Trophoblast cell (in vitro differentiated cells and primary cell): ENCODE data around the gene ITGA6.

Source experiments
- DNase-seq, 2 donors: peaks; one replicate each; pipeline ENCODE4 v3.0.0-alpha.2; 2016
- H2AFZ ChIP-seq: 2 replicates; pipeline ENCODE4 v1.6.1; 2013; ENCODE audit warnings: low read length, moderate library complexity, mild to moderate bottlenecking; ENCODE audit not compliant: insufficient read depth, poor library complexity
- H2AK5ac ChIP-seq: 2 replicates; pipeline ENCODE4 v1.6.1; 2013; ENCODE audit warnings: mild to moderate bottlenecking, low read length
- H2BK120ac ChIP-seq: 2 replicates; pipeline ENCODE4 v1.6.1; 2013; ENCODE audit warnings: low read length, mild to moderate bottlenecking, moderate library complexity; ENCODE audit not compliant: insufficient read depth, poor library complexity
- H2BK12ac ChIP-seq: 2 replicates; pipeline ENCODE4 v1.6.1; 2013; ENCODE audit warnings: mild to moderate bottlenecking, low read length, moderate library complexity
- H2BK5ac ChIP-seq: 2 replicates; pipeline ENCODE4 v1.6.1; 2013; ENCODE audit warnings: low read length, low read depth, moderate library complexity, mild to moderate bottlenecking; ENCODE audit not compliant: poor library complexity
- H3K14ac ChIP-seq: 2 replicates; pipeline ENCODE4 v1.6.1; 2013; ENCODE audit warnings: mild to moderate bottlenecking, low read length
- H3K18ac ChIP-seq: 2 replicates; pipeline ENCODE4 v1.6.1; 2013; ENCODE audit warnings: mild to moderate bottlenecking, low read length
- H3K23ac ChIP-seq: 2 replicates; pipeline ENCODE4 v1.6.1; 2013; ENCODE audit warnings: low read length
- H3K27ac ChIP-seq: 2 replicates; pipeline ENCODE4 v1.5.1; 2013; ENCODE audit warnings: low read depth, mild to moderate bottlenecking, inconsistent platforms, low read length, moderate library complexity
- H3K27me3 ChIP-seq: 2 replicates; pipeline ENCODE4 v1.6.1; 2013; ENCODE audit warnings: inconsistent platforms, mild to moderate bottlenecking, low read length, moderate library complexity; ENCODE audit not compliant: insufficient read depth
- H3K36me3 ChIP-seq, 2 experiments: 1 replicate in 1 of 2; 2 replicates in 1 of 2; pipeline ENCODE4 v1.6.1; 2013; ENCODE audit warnings: low read length in 2 of 2, mild to moderate bottlenecking in 2 of 2, moderate library complexity in 1 of 2; ENCODE audit not compliant: insufficient read depth in 2 of 2, control insufficient read depth in 1 of 2
- H3K4ac ChIP-seq: 2 replicates; pipeline ENCODE4 v1.6.1; 2013; ENCODE audit warnings: low read depth, mild to moderate bottlenecking, low read length, moderate library complexity
- H3K4me1 ChIP-seq, 2 experiments: 1 replicate in 1 of 2; 2 replicates in 1 of 2; pipeline ENCODE4 v1.6.1; 2013; ENCODE audit warnings: low read length in 2 of 2, mild to moderate bottlenecking in 2 of 2, moderate library complexity in 1 of 2; ENCODE audit not compliant: insufficient read depth in 2 of 2, control insufficient read depth in 1 of 2
- H3K4me2 ChIP-seq: 2 replicates; pipeline ENCODE4 v1.6.1; 2013; ENCODE audit warnings: inconsistent platforms, mild to moderate bottlenecking, low read length, moderate library complexity
- H3K4me3 ChIP-seq: 2 replicates; pipeline ENCODE4 v1.5.1; 2013; ENCODE audit warnings: mild to moderate bottlenecking, low read depth, low read length, inconsistent platforms
- H3K79me1 ChIP-seq: one replicate; pipeline ENCODE4 v1.6.1; 2013; ENCODE audit warnings: low read length
- H3K79me2 ChIP-seq: 2 replicates; pipeline ENCODE4 v1.6.1; 2013; ENCODE audit warnings: low read length, mild to moderate bottlenecking; ENCODE audit not compliant: control insufficient read depth, insufficient read depth, poor library complexity
- H3K9ac ChIP-seq: 2 replicates; pipeline ENCODE4 v1.6.1; 2013; ENCODE audit warnings: mild to moderate bottlenecking, low read length
- H3K9me3 ChIP-seq: 2 replicates; pipeline ENCODE4 v1.6.1; 2013; ENCODE audit warnings: low read depth, mild to moderate bottlenecking, control low read depth, inconsistent platforms, low read length; ENCODE audit not compliant: insufficient read depth
- H4K12ac ChIP-seq: 2 replicates; pipeline ENCODE4 v1.6.1; 2013; ENCODE audit warnings: low read depth, mild to moderate bottlenecking, low read length, moderate library complexity
- H4K8ac ChIP-seq: 2 replicates; pipeline ENCODE4 v1.6.1; 2013; ENCODE audit warnings: low read depth, mild to moderate bottlenecking, low read length, moderate library complexity
- H4K91ac ChIP-seq: one replicate; pipeline ENCODE4 v1.6.1; 2013; ENCODE audit warnings: low read depth, mild to moderate bottlenecking, low read length, moderate library complexity
- WGBS: extraction: QIAGEN DNeasy Blood & Tissue Kit; methylation state at CpG from one replicate; pipeline ENCODE4 v1.1.7; 2013; ENCODE audit warnings: missing lambda C conversion rate; ENCODE audit not compliant: insufficient read length, insufficient coverage; ENCODE audit errors: extremely low coverage; 5-methylcytosine and 5-hydroxymethylcytosine counted together

Gene ITGA6

GRCh38 chr2:172398440-172398839 is 28.9 kb upstream of the ITGA6 start:
- Histone ChIP-seq H3K79me1 (no peaks in the 10 kb centered on the region), H3K9me3 (no peaks in the 10 kb centered on the region), H3K4me3 (no peak overlapping the region), H3K27ac (no peak overlapping the region), H3K4me1 (peaks cover 0 to 4% of the 10 kb centered on the region in 2 experiments), H2AFZ (no peak overlapping the region), H3K36me3 (no peaks in the 10 kb centered on the region), H3K4ac (no peak overlapping the region), H2BK120ac (no peak overlapping the region), H3K27me3 (no peaks in the 10 kb centered on the region), H4K91ac (no peak overlapping the region), H3K23ac (no peak overlapping the region), H4K8ac (no peak overlapping the region), H2BK5ac (no peak overlapping the region), H3K18ac (no peak overlapping the region), H3K4me2 (no peak overlapping the region), H3K14ac (no peak overlapping the region), H2BK12ac (no peak overlapping the region), H2AK5ac (no peak overlapping the region), H3K79me2 (no peaks in the 10 kb centered on the region), H3K9ac (no peak overlapping the region), H4K12ac (no peak overlapping the region)
- DNase-seq = no peak
- no CpG with 5 or more reads among the region's 2 CpGs for WGBS

DNA sequence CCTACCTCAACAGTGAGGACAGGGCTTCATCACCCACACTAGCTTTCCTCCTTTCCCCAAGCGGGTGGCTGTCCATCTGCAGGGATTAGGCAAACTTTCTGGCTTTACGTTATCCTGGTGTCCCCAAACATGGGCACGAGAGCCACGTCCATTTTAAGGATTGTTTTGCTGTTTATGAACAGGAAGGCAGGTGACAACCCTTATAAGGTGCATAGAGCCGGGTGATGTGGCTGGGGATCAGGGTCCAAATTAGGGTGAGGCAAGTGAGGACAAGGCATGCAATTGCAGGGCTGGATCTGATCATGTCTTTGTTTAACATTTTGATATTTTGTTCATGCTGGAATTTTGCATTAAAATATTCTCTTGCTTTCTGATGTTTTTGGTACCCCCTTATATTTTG is 27.6 kb upstream of the ITGA6 start:
- no peak overlapping the region for H2AFZ ChIP-seq
- H3K14ac ChIP-seq = no peak overlapping the region
- no peak overlapping the region for H3K23ac ChIP-seq
- no peak overlapping the region for H3K4me3 ChIP-seq
- DNase-seq = no peak
- no peak overlapping the region for H3K4me2 ChIP-seq
- no peak overlapping the region for H3K27ac ChIP-seq
- H3K18ac ChIP-seq = no peak overlapping the region
- no peak overlapping the region for H2BK120ac ChIP-seq
- no peaks in the 10 kb centered on the region for H3K9me3 ChIP-seq
- no peak overlapping the region for H2AK5ac ChIP-seq
- no peak overlapping the region for H2BK12ac ChIP-seq
- H4K91ac ChIP-seq = no peak overlapping the region
- H4K12ac ChIP-seq = no peak overlapping the region
- no peak overlapping the region for H4K8ac ChIP-seq
- H3K79me2 ChIP-seq = no peaks in the 10 kb centered on the region
- no CpG with 5 or more reads among the region's 5 CpGs for whole genome bisulfite sequencing
- no peak overlapping the region for H3K4ac ChIP-seq
- no peaks in the 10 kb centered on the region for H3K27me3 ChIP-seq
- no peaks in the 10 kb centered on the region for H3K36me3 ChIP-seq
- peaks cover 0 to 4% of the 10 kb centered on the region in 2 experiments for H3K4me1 ChIP-seq
- no peak overlapping the region for H3K9ac ChIP-seq
- no peak overlapping the region for H2BK5ac ChIP-seq
- H3K79me1 ChIP-seq = no peaks in the 10 kb centered on the region

DNA sequence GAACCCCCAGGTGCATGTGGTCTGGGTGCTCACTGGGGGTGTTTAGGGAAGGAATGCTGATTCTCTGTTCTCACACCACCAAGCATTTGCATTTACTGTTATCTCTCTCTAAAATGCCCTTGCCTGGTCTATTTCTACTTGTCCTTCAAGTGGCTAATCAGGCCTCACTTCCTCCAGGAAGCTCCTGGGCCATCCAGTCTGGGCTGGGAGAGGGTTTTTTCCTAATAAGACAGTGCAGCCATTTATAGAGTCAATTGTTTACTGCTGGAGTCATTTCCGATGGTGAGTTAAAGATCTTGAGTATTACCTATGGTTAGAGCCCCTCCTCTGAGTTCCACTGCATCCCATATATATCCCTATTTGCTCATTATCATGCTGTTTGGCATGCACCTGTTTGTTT is 25.2 kb upstream of the ITGA6 start:
- WGBS = no CpG with 5 or more reads among the region's 1 CpG

DNA sequence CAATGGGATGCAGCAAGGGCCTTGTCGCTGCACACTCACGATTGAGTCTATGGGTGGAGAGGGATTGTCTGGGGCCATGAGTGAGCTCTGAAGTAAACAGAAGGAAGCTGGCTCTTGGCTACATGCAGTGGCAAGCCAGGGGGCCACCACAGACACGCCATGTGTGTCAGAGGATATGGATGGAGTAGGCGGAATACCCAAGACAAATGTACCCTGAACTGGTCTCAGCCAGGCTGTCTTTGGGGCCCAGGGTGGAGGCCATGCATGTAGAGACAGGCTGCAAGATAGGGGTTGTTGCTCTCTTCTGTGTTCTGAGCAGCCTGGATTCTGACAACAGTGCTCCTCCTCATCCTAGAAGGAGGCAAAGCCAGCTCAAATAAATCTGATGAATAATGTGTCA is 24.0 kb upstream of the ITGA6 start:
- Histone ChIP-seq H2BK120ac (no peak overlapping the region), H3K4ac (no peak overlapping the region), H3K9ac (no peak overlapping the region), H3K4me2 (no peak overlapping the region), H3K9me3 (no peaks in the 10 kb centered on the region), H3K79me1 (no peaks in the 10 kb centered on the region), H3K14ac (no peak overlapping the region), H3K4me1 (peaks cover 0 to 4% of the 10 kb centered on the region in 2 experiments), H4K91ac (no peak overlapping the region), H2BK5ac (no peak overlapping the region), H4K12ac (no peak overlapping the region), H2AFZ (no peak overlapping the region), H4K8ac (no peak overlapping the region), H3K79me2 (no peaks in the 10 kb centered on the region), H3K27me3 (no peaks in the 10 kb centered on the region), H3K27ac (no peak overlapping the region), H2BK12ac (no peak overlapping the region), H2AK5ac (no peak overlapping the region), H3K4me3 (no peak overlapping the region), H3K18ac (no peak overlapping the region), H3K36me3 (no peaks in the 10 kb centered on the region), H3K23ac (no peak overlapping the region)
- no peak for DNase-seq
- WGBS = no CpG with 5 or more reads among the region's 4 CpGs

More for the DNA sequence above, 25.2 kb upstream of the ITGA6 start:
- Histone ChIP-seq H2AK5ac (no peak overlapping the region), H3K27me3 (no peaks in the 10 kb centered on the region), H4K8ac (no peak overlapping the region), H3K4me2 (no peak overlapping the region), H3K27ac (no peak overlapping the region), H2BK120ac (no peak overlapping the region), H2BK5ac (no peak overlapping the region), H3K14ac (no peak overlapping the region), H3K9ac (no peak overlapping the region), H3K23ac (no peak overlapping the region), H3K9me3 (no peaks in the 10 kb centered on the region), H2BK12ac (no peak overlapping the region), H3K4ac (no peak overlapping the region), H4K91ac (no peak overlapping the region), H2AFZ (no peak overlapping the region), H3K4me1 (peaks cover 0 to 4% of the 10 kb centered on the region in 2 experiments), H3K36me3 (no peaks in the 10 kb centered on the region), H3K4me3 (no peak overlapping the region), H3K79me2 (no peaks in the 10 kb centered on the region), H4K12ac (no peak overlapping the region), H3K18ac (no peak overlapping the region), H3K79me1 (no peaks in the 10 kb centered on the region)
- DNase-seq = no peak
